OCI-LY1 (cell line): ENCODE results near the gene RNF168.
"Not testable (repeated sequence)": the region's sequence is repeated elsewhere in the genome, so short reads cannot be mapped to it uniquely, and the experiment has no call there.

ENCODE experiments used
- H2AFZ ChIP-seq: fragments of 200-600 bp; sonication (generic), shearing (Covaris generic); 2 replicates; pipeline ENCODE4 v1.6.0; 2014; ENCODE audit warnings: antibody characterized with exemption, mild to moderate bottlenecking, low read length
- H3F3A ChIP-seq: fragments of 200-600 bp; sonication (generic), shearing (Covaris generic); 2 replicates; pipeline ENCODE4 v1.6.0; 2014; ENCODE audit warnings: mild to moderate bottlenecking, antibody characterized with exemption, low read length, moderate library complexity; ENCODE audit not compliant: insufficient read depth
- H3K27ac ChIP-seq: fragments of 200-600 bp; sonication (generic); 2 replicates; pipeline ENCODE4 v1.5.1; 2014; ENCODE audit warnings: low read length, mixed run types, mild to moderate bottlenecking, low read depth; ENCODE audit not compliant: poor library complexity, severe bottlenecking
- H3K27me3 ChIP-seq: fragments of 200-600 bp; sonication (generic); 2 replicates; pipeline ENCODE4 v1.6.0; 2014; ENCODE audit warnings: antibody characterized with exemption, mild to moderate bottlenecking, low read length, moderate library complexity; ENCODE audit not compliant: insufficient read depth
- H3K36me3 ChIP-seq: fragments of 200-600 bp; sonication (generic); 2 replicates; pipeline ENCODE4 v1.6.1; 2014; ENCODE audit warnings: mild to moderate bottlenecking, antibody characterized with exemption, low read length, moderate library complexity, mixed read lengths; ENCODE audit not compliant: insufficient read depth
- H3K4me1 ChIP-seq: fragments of 200-600 bp; sonication (generic); 2 replicates; pipeline ENCODE4 v1.5.1; 2014; ENCODE audit warnings: mild to moderate bottlenecking, low read length, moderate library complexity; ENCODE audit not compliant: insufficient read depth, severe bottlenecking
- H3K4me2 ChIP-seq: fragments of 200-600 bp; sonication (generic), shearing (Covaris generic); 2 replicates; pipeline ENCODE4 v1.6.1; 2014; ENCODE audit warnings: low read length
- H3K4me3 ChIP-seq: fragments of 200-600 bp; sonication (generic); 2 replicates; pipeline ENCODE4 v1.5.1; 2014; ENCODE audit warnings: low read length, low read depth, mild to moderate bottlenecking, mixed read lengths; ENCODE audit not compliant: poor library complexity, severe bottlenecking
- H3K79me2 ChIP-seq: fragments of 200-600 bp; shearing (Covaris generic); 2 replicates; pipeline ENCODE4 v1.6.1; 2016; ENCODE audit warnings: mixed run types, low read length, mixed read lengths; ENCODE audit not compliant: insufficient read depth
- H3K9ac ChIP-seq: fragments of 200-600 bp; sonication (generic), shearing (Covaris generic); 2 replicates; pipeline ENCODE4 v1.6.1; 2014; ENCODE audit warnings: mild to moderate bottlenecking, low read length, mixed read lengths
- H3K9me2 ChIP-seq: fragments of 200-600 bp; sonication (generic), shearing (Covaris generic); 2 replicates; pipeline ENCODE4 v1.6.1; 2014; ENCODE audit warnings: low read depth, mild to moderate bottlenecking, low read length, mixed read lengths
- H3K9me3 ChIP-seq: fragments of 200-600 bp; shearing (Covaris generic); 2 replicates; pipeline ENCODE4 v1.6.1; 2014; ENCODE audit warnings: low read length, mixed read lengths
- H4K20me1 ChIP-seq: fragments of 200-600 bp; sonication (generic), shearing (Covaris generic); 2 replicates; pipeline ENCODE4 v1.6.0; 2016; ENCODE audit warnings: mild to moderate bottlenecking, low read length; ENCODE audit not compliant: insufficient read depth
- CTCF ChIP-seq: fragments of 200-600 bp; sonication (generic), shearing (Covaris generic); IDR thresholded peaks from 2 replicates; pipeline ENCODE4 v1.5.1; 2017; ENCODE audit warnings: mild to moderate bottlenecking, antibody characterized with exemption, low read length, moderate library complexity, mixed read lengths
- EZH2 ChIP-seq: fragments of 200-600 bp; sonication (generic), shearing (Covaris generic); IDR thresholded peaks from 2 replicates; pipeline ENCODE4 v1.8.0; 2017; ENCODE audit warnings: borderline replicate concordance, mixed run types, mild to moderate bottlenecking, antibody characterized with exemption, low read length, moderate library complexity, mixed read lengths

The RNF168 gene

GRCh38 chr3:196463804-196464203 lies 39.8 kb downstream of the RNF168 start:
- Histone ChIP-seq H4K20me1 (no peaks in the 10 kb centered on the region), H3F3A (no peaks in the 10 kb centered on the region), H2AFZ (no peak overlapping the region), H3K9me3 (no peaks in the 10 kb centered on the region), H3K36me3 (peaks cover 13% of the 10 kb centered on the region), H3K79me2 (no peaks in the 10 kb centered on the region), H3K27ac (no peak overlapping the region), H3K9ac (no peak overlapping the region), H3K4me1 (no peaks in the 10 kb centered on the region), H3K4me2 (no peak overlapping the region), H3K4me3 (no peak overlapping the region), H3K9me2 (no peaks in the 10 kb centered on the region), H3K27me3 (no peaks in the 10 kb centered on the region)
- TF ChIP-seq EZH2, result no peak
- TF ChIP-seq CTCF, result no peak

GRCh38 chr3:196463478-196463756 lies 40.2 kb downstream of the RNF168 start:
- no peaks in the 10 kb centered on the region for H3K9me2 ChIP-seq
- H3K4me2 ChIP-seq, result no peak overlapping the region
- no peak overlapping the region for H2AFZ ChIP-seq
- H4K20me1 ChIP-seq, result no peaks in the 10 kb centered on the region
- peaks cover 10% of the 10 kb centered on the region for H3K36me3 ChIP-seq
- H3K9me3 ChIP-seq, result no peaks in the 10 kb centered on the region
- H3K4me3 ChIP-seq, result no peak overlapping the region
- no peaks in the 10 kb centered on the region for H3K27me3 ChIP-seq
- H3K79me2 ChIP-seq, result no peaks in the 10 kb centered on the region
- H3K4me1 ChIP-seq, result no peaks in the 10 kb centered on the region
- no peak overlapping the region for H3K27ac ChIP-seq
- TF ChIP-seq EZH2 (no peak), CTCF (no peak)
- no peaks in the 10 kb centered on the region for H3F3A ChIP-seq
- no peak overlapping the region for H3K9ac ChIP-seq

- H3K9ac ChIP-seq, H2AFZ ChIP-seq, H3K36me3 ChIP-seq, H3K4me2 ChIP-seq, H3K4me3 ChIP-seq, H3K27me3 ChIP-seq, H3F3A ChIP-seq, H3K4me1 ChIP-seq, H3K27ac ChIP-seq, H4K20me1 ChIP-seq, H3K9me2 ChIP-seq, H3K79me2 ChIP-seq, H3K9me3 ChIP-seq: not testable (repeated sequence)
Measured at GRCh38 chr3:196462680-196463477, 40.7 kb downstream of the RNF168 start.

- TF ChIP-seq CTCF (no peak), EZH2 (no peak)
Measured at GRCh38 chr3:196458063-196458462, 45.5 kb downstream of the RNF168 start.

GRCh38 chr3:196457470-196457869 lies 46.1 kb downstream of the RNF168 start:
- not testable (repeated sequence) for H3K4me3 ChIP-seq, H3K9me2 ChIP-seq, H3K4me2 ChIP-seq, H3F3A ChIP-seq, H3K9me3 ChIP-seq, H3K27me3 ChIP-seq, H4K20me1 ChIP-seq, H3K4me1 ChIP-seq, H2AFZ ChIP-seq, H3K9ac ChIP-seq, H3K27ac ChIP-seq, H3K79me2 ChIP-seq, H3K36me3 ChIP-seq

More at GRCh38 chr3:196458063-196458462, 45.5 kb downstream of the RNF168 start:
- H3K9me3 ChIP-seq, result no peaks in the 10 kb centered on the region
- no peaks in the 10 kb centered on the region for H3K9me2 ChIP-seq
- no peaks in the 10 kb centered on the region for H3K79me2 ChIP-seq
- H3K4me3 ChIP-seq, result no peak overlapping the region
- H3K27ac ChIP-seq, result no peak overlapping the region
- no peak overlapping the region for H3K9ac ChIP-seq
- H3F3A ChIP-seq, result no peaks in the 10 kb centered on the region
- H2AFZ ChIP-seq, result no peak overlapping the region
- H3K27me3 ChIP-seq, result no peaks in the 10 kb centered on the region
- no peak overlapping the region for H3K4me2 ChIP-seq
- no peaks in the 10 kb centered on the region for H4K20me1 ChIP-seq
- H3K4me1 ChIP-seq, result no peaks in the 10 kb centered on the region
- no peaks in the 10 kb centered on the region for H3K36me3 ChIP-seq
